Amniotic stem cell (primary cell): ENCODE data around the gene IFNAR2.
"Not testable (repeated sequence)": the region's sequence is repeated elsewhere in the genome, so short reads cannot be mapped to it uniquely, and the experiment has no call there.

Experiments used
- DNase-seq: peaks from one replicate; lab custom pipeline; 2025; lab: John Stamatoyannopoulos, UW

The IFNAR2 gene

DNA sequence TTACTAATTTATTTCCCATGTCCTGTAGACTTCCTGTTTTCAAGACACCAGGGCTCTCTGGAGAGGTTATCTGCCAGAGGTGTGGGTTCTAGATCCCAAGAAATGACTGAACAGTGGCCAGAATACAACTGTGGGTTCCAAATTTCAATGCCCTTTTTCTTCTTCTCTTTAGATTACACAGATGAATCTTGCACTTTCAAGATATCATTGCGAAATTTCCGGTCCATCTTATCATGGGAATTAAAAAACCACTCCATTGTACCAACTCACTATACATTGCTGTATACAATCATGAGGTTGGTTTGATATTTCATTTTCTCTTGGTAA, 15.0 kb downstream of the IFNAR2 start:
- DNase-seq: no peak

- no peak for DNase-seq
Measured at GRCh38 chr21:33245289-33245918, 15.7 kb downstream of the IFNAR2 start.

DNA sequence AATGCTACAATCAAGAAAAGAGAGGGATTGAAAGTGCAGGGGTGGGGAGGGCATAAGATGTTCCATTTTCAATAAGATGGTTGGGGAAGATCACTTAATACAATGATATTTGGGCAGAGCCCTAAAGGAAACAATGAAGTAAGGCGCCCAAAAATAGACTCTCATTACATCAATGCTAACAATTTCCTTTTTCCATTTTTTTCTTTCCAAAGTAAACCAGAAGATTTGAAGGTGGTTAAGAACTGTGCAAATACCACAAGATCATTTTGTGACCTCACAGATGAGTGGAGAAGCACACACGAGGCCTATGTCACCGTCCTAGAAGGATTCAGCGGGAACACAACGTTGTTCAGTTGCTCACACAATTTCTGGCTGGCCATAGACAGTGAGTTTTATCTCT, 16.8 kb downstream of the IFNAR2 start:
- DNase-seq: no peak

GRCh38 chr21:33246963-33247362, 17.2 kb downstream of the IFNAR2 start:
- no peak for DNase-seq

- DNase-seq: no peak
Measured at GRCh38 chr21:33247599-33247998, 17.9 kb downstream of the IFNAR2 start.

DNA sequence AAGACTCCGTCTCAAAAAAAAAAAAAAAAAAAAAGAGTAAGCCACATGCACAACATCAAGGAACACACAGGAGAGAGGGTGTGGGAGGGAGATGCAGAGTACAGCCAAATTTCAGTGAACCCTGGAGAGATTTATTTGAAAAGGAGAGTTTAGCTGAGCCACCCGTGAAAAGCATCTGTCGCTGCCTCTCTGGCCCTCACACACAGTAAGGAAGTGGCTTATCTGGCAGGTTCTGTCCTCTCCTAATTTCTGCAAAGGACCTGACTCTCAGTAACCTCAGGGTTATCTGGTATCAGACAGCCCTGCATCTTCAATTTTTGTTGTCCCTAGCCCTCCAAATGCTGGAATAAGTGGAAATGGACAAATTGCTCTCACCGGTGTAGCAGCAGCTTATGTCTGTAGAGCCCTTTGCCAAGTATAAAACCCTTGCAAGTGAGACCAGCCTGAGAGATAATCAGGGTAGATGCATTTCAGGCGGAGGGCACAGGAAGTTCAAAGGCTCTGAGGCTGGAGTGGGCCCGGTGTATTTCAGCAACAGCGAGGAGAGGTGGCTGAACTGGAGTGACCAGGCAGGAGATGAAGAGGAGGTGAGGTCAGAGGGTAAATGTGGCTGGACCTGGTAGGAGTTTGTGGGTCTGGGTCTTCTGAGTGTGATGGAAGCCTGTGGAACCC, 19.7 kb downstream of the IFNAR2 start:
- no peak for DNase-seq

GRCh38 chr21:33251119-33251518, 21.4 kb downstream of the IFNAR2 start:
- no peak for DNase-seq

DNA sequence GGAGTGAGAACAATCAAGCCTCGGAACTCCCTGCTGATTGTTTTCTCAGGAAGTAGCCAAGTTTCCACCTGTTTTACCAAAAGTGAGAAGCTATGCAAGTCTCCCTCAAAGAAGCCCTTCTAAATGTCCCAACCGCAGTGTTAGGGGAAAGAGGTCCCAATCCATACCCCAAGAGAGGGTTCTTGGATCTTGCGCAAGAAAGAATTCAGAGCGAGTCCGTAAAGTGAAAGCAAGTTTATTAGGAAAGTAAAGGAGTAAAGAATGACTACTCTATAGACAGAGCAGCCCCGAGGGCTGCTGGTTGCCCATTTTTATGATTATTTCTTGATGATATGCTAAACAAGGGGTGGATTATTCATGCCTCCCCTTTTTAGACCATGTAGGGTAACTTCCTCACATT, 23.6 kb downstream of the IFNAR2 start:
- not testable (repeated sequence) for DNase-seq

DNA sequence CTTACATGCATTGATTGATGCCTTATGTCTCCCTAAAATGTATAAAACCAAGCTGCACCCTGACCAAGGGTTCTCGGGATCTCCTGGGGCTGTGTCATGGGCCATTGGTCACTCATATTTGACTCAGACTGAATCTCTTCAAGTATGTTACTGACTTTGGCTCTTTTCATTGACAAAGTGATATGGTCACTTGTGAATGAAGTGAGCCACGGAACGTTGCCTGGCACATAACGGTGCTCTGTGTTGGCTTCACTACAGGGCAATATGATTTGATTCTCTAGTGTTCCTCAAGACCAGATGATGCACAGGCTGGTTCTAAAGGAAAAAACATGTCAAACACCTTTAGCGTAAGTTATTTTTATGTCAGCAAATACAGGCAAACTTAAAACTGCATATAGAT, 25.0 kb downstream of the IFNAR2 start:
- DNase-seq: no peak

DNA sequence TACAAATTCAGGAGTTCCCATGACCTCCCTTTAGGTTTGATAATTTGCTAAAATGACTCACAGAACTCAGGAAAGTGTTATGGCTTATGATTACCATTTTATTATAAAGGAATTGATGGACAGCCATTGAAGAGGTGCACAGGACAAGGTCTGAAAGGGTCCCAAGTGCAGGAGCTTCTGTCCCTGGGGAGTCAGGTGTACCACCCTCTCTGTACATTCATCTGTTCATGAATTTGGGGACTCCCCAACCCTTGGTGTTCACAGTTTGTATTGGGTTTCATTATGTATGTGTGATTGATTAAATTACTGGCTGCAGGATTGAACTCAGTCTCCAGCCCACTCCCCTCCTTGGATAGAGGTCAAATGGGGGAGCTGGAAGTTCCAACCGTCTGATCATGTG, 25.7 kb downstream of the IFNAR2 start:
- DNase-seq: no peak

DNA sequence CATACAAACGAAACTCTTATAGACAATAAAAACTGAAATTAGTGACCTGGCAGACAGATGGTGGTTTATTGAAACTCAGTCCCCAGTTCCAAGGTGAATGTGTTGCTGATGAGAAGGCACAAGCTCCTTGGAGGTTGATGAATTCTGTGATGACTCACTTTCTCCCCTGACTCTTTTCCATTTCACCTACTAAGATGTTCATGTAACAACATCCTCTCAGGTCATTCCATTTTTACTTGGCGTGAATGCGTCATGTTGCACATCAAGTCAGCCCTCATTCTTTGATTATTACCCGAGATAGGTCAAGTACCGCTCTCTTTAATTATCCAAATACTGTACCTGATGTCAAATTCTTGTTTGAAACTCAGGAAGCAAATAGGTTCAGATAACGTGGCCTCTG, 26.3 kb downstream of the IFNAR2 start:
- no peak for DNase-seq

DNA sequence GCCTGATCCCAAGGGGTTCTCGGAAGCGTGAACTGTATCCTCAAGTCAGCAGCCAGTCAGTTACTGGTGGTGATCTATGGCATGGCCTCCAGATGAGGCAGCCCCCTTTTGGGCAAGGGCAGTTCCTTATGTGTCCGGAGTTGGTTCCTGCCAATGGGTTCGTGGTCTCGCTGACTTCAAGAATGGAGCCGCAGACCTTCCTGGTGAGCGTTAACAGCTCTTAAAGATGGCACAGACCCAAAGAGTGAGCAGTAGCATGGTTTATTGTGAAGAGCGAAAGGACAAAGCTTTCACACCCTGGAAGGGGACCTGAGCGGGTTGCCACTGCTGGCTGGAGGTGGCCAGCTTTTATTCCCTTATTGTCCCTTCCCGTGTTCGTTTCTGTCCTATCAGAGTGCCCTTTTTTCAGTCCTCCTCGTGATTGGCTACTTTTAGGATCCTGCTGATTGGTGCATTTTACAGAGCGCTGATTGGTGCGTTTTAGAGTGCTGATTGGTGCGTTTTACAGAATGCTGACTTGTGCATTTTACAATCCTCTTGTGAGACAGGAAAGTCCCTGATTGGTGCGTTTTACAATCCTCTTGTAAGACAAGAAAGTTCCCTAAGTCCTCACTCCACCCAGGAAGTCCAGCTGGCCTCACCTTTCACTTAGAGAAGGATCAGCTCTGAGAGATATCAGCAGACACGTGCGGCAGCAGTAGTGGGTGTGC, 27.5 kb downstream of the IFNAR2 start:
- DNase-seq: no peak

DNA sequence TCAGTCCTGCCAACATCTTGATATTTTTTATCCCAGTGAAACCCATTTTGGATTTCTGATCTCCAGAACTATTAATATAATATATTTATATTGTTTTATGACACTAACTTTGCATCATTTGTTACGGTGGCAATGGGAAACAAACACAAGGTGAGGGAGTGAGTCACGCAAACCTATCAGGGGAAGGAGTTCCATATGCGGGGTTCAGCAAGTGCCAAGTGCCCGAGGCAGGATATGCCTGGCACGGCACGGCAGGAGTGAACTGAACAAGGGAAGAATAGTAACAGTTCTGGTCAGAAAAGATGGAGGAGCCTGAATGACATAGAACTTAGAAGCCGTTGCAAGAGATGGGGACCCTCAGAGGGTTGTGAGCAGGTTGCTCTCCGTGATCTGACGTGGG, 28.7 kb downstream of the IFNAR2 start:
- no peak for DNase-seq

GRCh38 chr21:33259428-33259827, 29.7 kb downstream of the IFNAR2 start:
- DNase-seq: no peak

GRCh38 chr21:33259995-33260394, 30.3 kb downstream of the IFNAR2 start:
- no peak for DNase-seq

DNA sequence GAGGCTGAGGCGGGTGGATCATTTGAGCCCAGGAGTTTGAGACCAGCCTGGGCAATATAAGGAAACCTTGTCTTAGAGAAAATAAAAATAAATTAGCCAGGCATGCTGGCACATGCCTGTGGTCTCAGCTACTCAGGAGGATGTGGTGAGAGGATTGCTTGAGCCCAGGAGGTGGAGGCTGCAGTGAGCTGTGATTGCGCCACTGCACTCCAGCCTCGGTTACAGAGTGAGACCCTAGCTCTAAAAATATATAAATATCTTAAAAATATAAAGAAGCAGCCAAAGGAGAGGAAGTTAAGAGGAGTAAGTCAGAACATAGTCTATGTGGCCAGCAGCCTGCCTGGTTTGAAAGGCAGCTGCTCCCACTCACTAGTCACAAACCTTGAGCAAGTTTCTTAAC, 31.9 kb downstream of the IFNAR2 start:
- no peak for DNase-seq

GRCh38 chr21:33262921-33263320, 33.2 kb downstream of the IFNAR2 start:
- DNase-seq: no peak

- no peak for DNase-seq
Measured at GRCh38 chr21:33264561-33264960, 34.8 kb downstream of the IFNAR2 start.

GRCh38 chr21:33265664-33266049, 35.9 kb downstream of the IFNAR2 start:
- DNase-seq: no peak

DNA sequence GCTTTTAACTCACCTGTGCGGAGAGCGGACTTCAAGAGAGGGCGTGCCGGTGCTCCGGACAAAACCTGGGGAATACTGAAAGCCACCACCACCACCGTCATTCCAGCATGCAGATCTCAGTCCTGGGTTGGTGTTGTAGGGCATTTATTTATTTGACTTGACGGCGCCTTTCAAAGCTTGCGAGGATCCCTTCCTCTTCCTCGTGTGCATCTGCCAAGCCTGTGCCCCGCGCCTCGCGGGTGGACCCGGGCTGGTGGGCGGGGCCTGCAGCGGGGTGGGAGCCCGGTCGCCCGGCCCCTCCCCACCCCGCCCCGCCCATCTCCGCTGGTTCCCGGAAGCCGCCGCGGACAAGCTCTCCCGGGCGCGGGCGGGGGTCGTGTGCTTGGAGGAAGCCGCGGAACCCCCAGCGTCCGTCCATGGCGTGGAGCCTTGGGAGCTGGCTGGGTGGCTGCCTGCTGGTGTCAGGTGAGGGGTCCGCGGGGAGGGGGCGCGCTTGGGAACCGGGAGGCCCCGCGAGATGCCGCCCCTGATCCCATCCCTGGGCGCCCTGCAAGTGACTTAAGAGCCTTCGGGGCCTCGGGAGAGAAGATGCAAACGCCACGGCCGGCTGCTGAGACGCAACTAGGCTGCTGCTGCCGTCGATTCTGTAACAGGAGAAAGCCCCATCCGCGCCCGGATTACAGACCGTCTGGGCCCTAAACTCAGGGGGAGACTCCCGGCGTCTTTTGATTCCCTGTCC, 36.5 kb downstream of the IFNAR2 start, which contains the start of gene IL10RB:
TSS of gene IL10RB (plus strand) at position 318 of the 739 bp plus-strand sequence. CDS start at position 417, 99 bp downstream.
- peak; percentile 27 for DNase-seq

GRCh38 chr21:33266789-33267135, 37.0 kb downstream of the IFNAR2 start:
- DNase-seq: no peak

- no peak for DNase-seq
Measured at GRCh38 chr21:33267250-33267649, 37.5 kb downstream of the IFNAR2 start.

DNA sequence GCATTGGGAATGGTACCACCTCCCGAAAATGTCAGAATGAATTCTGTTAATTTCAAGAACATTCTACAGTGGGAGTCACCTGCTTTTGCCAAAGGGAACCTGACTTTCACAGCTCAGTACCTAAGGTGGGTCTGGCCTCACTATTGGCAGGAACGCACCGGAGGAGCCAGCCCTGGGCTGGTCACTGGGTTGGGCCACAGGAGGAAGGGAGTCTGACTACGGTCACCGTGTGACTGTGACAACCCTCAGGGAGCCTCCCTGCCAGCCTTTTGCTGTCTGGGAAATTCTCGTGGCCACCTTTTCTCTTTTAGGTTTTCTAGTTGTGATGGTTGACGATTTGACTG, 38.6 kb downstream of the IFNAR2 start:
- DNase-seq: no peak
